Retinal pigment epithelial cell (primary cell): Measurements from ENCODE around the gene ZNRF1.

Experiments
- DNase-seq: peaks from one replicate; pipeline ENCODE4 v3.0.0-alpha.2; 2010; ENCODE audit warnings: low read depth
- H3K4me3 ChIP-seq: 2 replicates; pipeline ENCODE4 v1.5.1; 2011; ENCODE audit warnings: mild to moderate bottlenecking, low read length, control low read depth, moderate library complexity
- CTCF ChIP-seq: conservative IDR thresholded peaks from 2 replicates; pipeline ENCODE4 v1.5.1; 2011; ENCODE audit warnings: low read depth, low read length, control low read depth, inconsistent platforms

The ZNRF1 gene

GRCh38 chr16:75071621-75072020, 72.8 kb downstream of the ZNRF1 start:
- no peak overlapping the region for H3K4me3 ChIP-seq
- no peak for DNase-seq
- TF ChIP-seq CTCF: no peak

- no peak for DNase-seq
- no peak overlapping the region for H3K4me3 ChIP-seq
- no peak for TF ChIP-seq CTCF
Measured at GRCh38 chr16:75072239-75072947, 73.6 kb downstream of the ZNRF1 start.

GRCh38 chr16:75073545-75074303, 74.9 kb downstream of the ZNRF1 start:
- H3K4me3 ChIP-seq: no peak overlapping the region
- DNase-seq: no peak
- TF ChIP-seq CTCF: no peak

GRCh38 chr16:75074304-75074793, 75.5 kb downstream of the ZNRF1 start:
- TF ChIP-seq CTCF: no peak
- no peak for DNase-seq
- no peak overlapping the region for H3K4me3 ChIP-seq

GRCh38 chr16:75074920-75075687, 76.3 kb downstream of the ZNRF1 start:
- no peak for DNase-seq
- TF ChIP-seq CTCF: no peak
- no peak overlapping the region for H3K4me3 ChIP-seq

- no peak for DNase-seq
- no peak overlapping the region for H3K4me3 ChIP-seq
- TF ChIP-seq CTCF: no peak
Measured at GRCh38 chr16:75075688-75076268, 77.0 kb downstream of the ZNRF1 start.
